GM19035 (cell line): ENCODE data around the gene IFNLR1.

Experiments
- ATAC-seq: cut with Tn5 transposase; IDR thresholded peaks from one replicate; pipeline ENCODE4 v1.9.1; 2021; ENCODE audit not compliant: unreplicated experiment

Gene IFNLR1

DNA sequence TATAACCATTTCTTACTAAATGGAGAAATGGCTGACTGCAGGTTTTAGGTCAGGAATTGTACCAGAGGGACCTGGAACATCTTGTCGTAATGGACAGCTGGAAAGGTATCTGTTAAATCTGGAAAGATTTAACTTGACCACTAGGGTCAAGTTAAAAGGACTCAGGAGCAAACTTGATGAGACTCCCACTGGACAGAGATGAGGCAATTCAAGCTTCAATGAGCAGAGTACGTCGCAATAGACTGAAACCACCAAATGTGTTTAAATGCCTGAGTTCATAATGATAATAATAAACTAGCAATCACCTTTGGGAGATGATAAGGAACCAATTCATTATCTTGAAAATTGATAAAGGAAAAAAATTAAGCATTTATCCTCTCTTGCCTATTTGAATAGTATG is 8.7 kb downstream of the IFNLR1 start:
- ATAC-seq = no peak

DNA sequence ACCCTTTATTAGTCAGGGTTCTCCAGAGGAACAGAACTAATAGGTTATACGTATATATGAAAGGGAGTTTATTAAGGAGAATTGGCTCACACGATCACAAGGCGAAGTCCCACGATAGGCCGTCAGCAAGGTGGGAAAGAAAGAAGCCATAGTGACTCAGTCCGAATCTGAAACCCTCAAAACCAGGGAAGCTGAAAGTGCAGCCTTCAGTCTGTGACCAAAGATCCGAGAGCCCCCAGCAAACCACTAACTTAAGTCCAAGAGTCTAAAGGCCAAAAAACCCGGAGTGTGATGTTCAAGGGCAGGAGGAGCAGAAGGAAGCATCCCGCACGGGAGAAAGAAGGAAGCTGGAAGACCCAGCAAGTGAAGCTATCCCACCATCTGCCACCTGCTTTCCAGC is 9.9 kb downstream of the IFNLR1 start:
- no peak for ATAC-seq

DNA sequence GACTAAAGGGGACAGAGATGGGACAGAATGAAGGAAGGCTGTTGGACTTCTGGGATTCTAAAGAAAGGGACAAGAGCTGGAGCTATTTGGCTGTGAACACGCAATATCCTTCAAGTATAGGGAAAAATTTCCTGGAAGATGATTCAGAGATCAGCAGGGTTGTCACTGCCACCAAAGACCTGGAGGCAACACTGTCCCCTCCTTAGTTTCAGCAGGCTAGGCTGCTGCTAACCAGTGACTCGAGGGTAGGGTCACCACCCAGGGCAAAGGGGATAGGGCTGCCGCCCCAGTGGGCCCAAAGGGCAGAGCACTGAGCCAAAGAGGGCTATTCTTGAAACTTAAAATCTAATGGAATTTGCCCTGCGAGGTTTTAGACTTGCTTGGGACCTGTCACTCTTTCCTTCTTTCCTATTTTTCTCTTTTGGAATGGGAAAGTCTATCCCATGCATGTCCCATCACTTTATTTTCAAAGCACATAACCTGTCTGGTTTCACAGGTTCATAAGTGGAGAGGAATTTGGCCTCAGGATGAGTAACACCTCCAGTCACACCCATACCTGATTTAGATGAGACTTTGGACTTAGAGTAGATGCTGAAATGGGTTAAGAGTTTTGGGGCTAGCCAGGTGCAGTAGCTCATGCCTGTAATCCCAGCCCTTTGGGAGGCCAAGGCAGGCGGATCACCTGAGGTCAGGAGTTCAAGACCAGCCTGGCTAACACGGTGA is 11.9 kb downstream of the IFNLR1 start:
- no peak for ATAC-seq

DNA sequence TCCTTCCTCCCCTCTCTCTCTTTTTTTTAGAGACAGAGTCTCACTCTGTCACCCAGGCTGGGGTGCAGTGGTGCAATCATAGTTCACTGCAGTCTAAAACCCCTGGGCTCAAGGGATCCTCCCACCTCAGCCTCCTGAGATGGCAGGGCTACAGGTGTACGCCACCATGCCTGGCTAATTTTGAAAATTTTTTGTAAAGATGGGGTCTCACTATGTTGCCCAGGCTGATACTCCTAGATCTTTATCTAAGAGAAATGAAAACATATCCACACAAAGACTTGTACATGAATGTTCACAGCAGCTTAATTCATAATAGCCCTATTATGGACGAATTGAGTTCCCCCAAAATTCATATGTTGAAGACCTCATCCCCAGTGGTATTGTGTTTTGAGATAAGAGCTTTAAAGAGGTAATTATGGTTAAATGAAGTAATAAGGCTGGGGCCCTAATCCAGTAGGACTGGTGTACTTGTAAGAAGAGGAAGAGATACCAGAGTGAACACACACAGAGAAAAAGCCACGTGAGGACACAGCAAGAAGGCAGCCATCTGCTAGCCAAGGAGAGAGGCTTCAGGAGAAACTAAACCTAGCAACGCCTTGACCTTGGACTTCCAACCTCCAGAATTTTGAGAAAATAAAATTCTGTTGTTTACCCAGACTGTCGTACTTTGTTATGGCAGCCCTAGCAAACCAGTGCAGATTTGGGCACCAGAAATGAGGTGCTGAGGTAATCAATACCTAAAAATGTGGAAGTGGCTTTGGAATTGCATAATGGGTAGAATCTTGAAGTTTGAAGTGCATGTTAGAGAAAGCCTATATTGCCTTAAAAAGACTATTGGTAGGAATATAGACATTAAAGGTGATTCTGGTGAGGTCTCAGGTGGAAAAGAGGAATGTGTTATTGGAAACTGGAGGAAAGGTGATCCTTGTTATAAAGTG is 13.2 kb downstream of the IFNLR1 start:
- ATAC-seq = no peak

DNA sequence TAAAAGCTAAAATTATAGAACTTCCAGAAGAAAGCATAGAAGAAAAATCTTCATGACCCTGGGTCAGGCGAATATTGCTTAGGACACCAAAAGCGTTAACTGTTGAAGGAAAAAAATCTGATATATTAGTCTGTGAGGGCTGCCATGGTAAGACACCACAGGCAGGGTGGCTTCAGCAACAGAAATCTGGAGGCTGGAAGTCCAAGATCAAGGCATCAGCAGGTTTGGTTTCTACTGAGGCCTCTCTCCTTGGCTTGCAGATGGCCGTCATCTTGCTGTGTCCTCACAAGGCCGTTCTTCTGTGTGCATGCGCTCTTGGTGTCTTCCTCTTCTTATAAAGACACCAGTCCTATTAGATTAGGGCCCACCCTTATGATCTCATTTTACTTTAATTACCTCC is 14.5 kb downstream of the IFNLR1 start:
- no peak for ATAC-seq

DNA sequence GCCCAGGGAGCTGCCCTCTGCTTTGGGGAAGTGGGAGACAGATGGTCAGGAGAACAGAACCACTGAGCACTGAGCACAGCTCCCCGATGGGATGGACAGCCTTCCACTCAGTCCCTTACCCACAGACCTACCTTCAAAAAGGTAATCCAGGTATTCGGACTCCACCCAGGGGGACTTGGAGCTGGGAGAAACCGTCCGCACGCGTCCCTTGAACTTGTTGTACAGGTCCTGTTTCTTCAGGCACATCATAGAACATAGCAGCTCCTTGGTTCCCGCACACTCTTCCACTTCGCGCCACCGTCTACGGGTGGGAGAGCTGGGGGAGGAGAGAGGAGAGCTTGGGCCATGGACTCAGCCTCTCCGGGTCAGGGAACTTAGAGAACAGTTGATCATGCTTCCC is 17.8 kb downstream of the IFNLR1 start:
- ATAC-seq = no peak

DNA sequence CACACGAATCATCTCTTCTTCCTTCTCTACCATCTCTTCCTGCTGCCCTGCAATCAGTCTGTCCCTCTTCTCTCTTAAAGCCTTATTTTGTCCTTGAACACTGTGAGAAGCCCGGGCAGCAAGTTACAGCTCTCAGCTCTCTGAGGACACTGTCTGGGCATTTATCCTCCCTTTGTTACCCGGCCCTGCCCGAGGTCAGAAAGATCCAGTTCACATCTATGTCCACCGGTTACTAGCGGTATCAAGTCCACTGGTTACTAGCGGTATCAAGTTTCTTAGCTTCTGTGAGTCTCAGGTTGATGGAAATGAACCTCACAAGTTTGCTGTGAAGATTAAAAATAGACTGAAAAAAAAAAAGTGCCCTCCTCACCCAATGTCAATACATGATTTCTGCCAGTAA is 18.8 kb downstream of the IFNLR1 start:
- ATAC-seq = no peak

DNA sequence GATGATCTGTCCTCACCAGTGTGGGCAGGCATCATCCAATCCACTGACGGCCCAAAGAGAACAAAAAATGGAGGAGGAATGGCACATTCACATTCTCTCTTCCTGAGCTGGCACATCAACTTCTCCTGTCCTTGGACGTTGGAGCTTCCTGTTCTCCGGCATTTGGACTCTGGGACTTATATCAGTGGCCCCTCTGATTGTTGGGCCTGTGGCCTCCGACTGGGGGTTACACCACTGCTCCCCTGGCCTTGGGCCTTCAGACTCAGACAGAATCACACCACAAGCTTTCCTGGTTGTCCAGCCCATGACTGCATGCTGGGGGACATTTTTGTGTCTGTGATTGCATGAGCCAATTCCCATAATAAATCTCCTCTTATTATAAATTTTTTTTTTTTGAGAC is 20.1 kb downstream of the IFNLR1 start:
- ATAC-seq = no peak

DNA sequence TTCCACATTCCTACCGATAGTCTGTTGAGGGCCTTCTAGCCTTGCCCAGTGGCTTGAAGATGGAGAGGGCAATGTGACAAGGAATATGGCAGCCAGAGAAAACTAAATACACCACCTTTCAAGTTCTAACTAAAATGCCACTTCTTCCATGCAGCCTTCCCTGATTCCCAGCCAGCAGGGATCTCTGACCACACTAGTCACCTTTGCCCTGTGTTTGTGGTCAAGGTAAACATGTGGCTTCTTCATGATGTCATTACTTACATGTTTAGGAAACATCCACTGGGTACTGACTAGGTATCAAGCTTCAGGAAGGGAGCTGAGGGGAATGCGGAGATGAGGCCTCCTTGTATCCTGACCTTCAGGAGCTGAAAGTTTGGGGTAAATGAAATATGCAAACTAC is 21.6 kb downstream of the IFNLR1 start:
- ATAC-seq = no peak

DNA sequence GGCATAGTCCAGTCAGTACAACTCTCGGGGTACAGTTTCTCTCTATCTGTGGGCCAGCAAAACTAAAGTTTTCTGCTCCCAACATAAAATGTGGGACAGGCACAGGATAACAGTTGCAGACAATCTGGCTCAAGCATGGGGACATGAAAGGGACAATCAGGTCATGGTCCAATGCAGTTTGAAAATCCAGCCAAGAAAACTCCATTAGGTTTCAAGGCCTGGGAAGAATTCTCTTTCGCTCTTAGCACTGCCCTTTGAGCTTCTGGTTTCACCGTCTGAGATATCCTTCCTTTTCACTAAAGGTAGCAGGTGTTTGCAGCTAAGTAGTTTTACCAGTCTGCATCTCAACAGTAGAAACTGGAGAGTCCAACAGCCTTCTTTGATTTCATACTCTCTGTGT is 23.1 kb downstream of the IFNLR1 start:
- ATAC-seq = no peak

DNA sequence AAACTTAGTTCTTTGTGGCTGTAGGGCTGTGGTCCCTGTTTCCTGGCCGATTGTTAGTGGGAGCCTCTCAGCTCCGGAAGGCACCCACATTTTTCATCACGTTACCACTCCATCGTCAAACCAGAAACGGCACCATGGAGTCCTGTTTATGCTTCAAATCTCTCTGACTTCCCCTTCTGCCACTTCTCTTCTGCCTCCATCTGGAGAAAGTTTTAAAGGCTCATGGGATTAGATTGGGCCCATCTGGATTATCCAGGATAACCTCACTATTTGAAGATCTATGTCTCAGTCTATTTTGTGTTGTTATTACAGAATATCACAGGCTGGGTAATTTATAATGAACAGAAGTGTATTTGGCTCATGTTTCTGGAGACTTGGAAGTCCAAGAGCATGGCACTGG is 24.9 kb downstream of the IFNLR1 start:
- no peak for ATAC-seq

DNA sequence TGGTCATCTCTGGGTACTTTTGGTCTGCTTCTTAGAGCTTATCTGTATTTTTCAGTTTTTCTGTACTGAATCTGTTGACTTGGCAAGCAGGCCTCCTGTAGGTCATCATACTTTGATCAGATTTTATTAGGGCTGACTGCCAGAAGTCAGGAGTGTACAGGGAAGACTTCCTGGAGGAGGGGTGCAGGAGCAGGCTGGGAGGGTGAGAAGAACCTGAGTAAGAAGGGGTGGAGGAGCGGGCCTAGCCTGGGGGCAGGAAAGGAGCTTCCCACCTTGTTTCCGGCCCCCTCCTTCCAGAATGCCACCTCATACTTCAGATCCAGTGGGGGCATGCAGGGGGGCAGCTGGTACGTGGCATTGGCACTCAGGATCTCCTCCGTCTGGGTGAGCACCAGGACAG is 25.8 kb downstream of the IFNLR1 start:
- ATAC-seq = no peak

DNA sequence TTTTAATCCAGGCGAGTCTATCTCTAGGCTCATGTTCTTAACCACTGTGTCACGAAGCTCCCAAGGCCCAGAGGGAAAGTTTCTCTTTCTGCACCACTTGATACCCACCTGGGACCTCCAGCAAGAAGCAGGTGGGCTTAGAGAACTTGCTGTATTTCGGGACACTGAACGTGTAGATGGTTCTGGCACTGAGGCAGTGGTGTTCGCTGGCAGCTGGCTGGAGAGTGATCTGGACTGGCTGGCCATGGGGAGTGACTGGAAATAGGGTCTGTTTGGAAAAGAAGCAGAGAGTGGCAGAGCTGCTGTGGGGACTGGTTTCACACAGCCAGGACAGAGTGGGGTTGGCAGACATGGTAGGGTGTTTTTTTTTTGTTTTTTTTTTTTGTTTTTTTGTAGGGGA is 27.7 kb downstream of the IFNLR1 start:
- no peak for ATAC-seq

DNA sequence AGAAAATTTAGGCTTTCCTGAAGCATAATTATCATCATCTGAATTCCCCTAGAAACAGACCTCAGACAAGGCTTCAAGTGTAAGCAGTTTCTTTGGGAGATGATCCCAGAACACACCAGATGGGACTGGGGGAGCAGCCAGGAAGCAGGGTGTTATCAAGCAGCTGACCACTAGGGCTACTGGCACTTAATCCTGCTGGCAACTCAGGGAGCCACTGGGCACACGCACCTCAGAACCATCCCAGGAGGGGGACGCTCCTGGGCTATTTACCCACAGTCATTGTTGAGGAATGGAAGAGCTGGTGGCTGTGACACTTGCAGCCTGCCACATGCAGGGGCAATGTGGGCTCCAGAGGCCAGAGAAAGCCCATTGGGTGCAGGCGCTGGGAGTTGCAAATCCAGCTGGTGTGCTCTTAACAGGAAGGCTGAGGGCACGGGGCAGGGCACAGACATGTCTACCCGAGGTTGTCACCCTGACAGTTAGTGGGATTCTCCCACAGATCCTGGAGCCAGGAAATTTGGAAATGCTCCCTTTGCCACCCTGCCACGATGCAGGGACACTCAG is 29.1 kb downstream of the IFNLR1 start:
- ATAC-seq = no peak

DNA sequence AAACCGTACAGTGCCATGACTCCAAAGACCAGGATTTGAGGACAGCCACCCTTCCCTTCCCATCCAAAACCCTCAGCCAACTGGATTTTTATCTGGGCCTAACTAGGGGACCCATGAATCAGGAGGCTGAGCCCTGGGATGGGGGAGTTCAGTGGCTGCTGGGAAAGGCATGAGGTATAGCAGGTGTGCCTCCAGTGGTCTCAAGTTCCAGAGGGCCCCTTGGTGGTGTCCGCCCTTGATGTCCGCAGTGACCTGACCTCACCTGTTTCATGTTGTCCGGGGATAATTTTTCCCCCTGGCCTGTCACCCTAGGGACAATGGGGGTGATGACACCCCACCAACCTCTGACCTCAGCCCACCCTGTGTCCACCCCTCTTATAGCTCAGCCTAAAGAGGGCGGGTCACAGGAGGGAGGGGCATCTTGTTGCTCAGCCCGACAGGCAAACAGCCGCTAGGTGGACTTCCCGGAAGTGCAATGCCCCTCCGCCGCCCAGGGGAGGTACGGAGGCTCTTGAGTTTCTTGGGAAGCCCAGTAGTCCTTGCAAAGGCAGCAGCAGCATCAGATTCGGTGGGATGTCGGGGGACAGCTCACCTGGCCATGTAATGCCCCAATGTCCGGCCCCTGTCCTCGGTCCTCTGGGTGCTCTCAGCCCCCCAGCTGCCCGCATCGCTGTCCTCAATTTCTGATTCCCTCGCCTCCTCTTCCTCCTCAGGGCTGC is 30.4 kb downstream of the IFNLR1 start:
- ATAC-seq = no peak

DNA sequence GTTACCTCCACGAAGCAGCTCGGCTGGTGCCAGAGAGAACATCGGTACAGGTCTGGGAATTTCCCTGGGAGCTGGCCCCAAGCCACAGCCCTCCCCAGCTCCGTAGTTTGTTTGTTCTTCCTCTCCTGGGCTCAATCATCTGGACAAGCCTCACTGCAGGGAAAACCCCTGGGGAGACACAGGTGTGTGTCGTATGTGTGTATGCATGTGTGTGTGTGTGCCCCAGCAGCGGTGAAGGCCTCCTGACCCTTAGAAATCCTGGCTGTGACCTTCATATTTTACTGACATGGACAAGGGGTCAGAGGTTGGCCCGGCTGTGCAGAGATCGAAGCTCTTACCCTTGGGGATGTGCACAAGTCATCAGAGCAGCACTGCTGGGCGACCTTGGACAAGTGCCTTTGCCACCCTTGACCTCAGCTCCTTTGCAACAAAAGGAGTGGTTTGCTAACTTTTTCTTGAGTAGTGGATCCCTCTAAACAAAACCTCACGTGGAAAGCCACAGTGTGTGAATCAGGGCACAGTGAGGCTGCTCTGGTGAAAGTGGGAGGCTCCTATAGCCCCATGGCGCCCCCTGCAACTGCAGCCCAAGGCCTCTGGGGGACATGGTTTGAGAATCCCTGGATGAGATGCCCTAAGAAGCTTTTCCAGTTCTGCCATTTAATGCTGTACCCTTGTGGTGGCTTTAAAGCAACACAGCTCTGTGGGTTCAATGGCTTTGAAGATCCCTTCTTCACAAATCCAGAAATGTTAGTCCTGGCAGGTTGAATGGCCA is 31.9 kb downstream of the IFNLR1 start:
- no peak for ATAC-seq

DNA sequence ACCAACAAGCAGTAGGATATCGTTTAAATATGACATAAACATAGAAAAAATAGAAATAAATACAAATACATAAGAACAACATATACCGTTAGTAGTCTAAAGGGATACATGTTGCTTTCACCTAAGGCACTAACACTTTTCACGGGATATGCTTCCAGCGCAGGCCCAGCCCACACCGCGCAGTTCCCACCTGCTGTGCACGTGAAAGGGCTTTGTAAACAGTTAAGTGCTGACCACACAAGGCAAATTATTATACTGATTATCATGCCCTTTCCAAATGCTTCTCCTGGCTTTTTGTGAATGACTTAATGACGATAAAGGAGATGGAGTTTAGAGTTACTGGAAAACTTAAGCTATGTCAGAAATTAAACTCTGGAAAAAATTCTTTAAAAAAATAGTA is 32.9 kb downstream of the IFNLR1 start:
- ATAC-seq = no peak

DNA sequence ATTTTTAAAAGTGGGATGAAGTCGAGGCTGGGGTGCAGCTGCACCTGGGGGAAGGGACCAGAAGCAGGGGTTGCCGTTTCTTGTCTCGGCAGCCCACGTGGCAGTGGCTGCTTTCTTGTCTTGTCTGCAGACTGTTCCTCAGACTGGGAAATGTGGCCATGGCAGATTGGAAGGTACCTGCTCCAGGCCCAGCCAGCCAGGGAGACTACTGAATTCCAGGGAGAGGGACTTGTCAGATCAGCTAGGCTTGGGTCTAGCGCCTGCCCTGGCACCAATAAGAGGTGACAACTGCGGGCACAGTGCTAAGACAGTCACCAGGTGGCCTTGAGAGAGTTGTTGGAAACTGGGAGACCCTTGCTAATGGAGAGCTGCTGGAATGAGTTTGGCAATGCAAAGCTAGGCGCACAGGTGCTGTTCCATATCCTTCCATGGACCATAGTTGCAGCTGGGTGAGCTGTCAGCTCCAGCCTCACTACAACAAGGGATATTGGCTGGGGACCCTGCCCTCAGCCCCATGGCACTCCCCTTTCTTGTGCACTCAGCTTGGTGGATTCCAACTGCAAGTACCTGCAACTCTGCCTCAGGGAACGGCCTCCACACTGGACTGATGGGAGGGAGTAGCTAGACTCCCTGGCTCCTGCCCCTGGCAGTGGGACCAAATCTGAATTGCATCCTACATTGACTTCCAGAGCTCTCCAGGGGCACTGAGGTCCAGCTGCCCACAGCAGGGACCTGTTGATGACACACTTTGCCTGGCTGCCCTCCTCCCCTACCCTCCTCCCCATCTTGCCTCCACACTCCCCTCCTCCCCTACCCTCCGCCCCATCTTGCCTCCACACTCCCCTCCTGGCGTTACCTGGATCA is 34.2 kb downstream of the IFNLR1 start:
- no peak for ATAC-seq

DNA sequence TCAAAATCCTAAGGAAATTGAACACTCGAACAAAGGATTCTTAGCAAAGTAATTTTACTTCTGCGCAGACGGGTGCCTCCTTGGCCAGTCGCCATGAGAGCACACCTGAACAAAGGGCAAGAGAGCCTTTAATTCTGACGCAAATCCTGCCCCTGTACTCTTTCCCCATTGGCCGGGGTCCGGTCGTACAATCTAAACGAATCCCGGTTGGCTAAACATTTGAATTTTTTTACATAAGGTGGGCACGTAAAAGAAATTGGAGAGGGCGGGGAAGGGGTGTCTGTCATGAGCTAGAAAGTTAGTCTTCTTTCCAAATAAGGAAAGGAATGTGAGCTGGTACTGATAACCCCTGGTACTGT is 35.9 kb downstream of the IFNLR1 start:
- no peak for ATAC-seq
